K562 (cell line): Measurements from ENCODE around the gene SPEM2.

Source experiments
- BDP1 ChIP-seq: IDR thresholded peaks from 3 replicates; pipeline ENCODE4 v1.6.1; 2011; ENCODE audit not compliant: insufficient read length, insufficient read depth
- HEY1 ChIP-seq: fragments of 250-450 bp; sonication (Bioruptor Pico); IDR thresholded peaks from 2 replicates; pipeline ENCODE4 v1.5.0; 2020; ENCODE audit warnings: mild to moderate bottlenecking, moderate library complexity, borderline replicate concordance
- MAFK ChIP-seq: IDR thresholded peaks from 2 replicates; pipeline ENCODE4 v1.6.1; 2011; ENCODE audit warnings: low read length, improper control_type of control experiment
- POLR2A ChIP-seq: fragments of 450-650 bp; conservative IDR thresholded peaks from 2 replicates; pipeline ENCODE4 v1.6.1; 2016
- TCFL5 ChIP-seq: fragments of 250-450 bp; sonication (Bioruptor Pico); conservative IDR thresholded peaks from 2 replicates; pipeline ENCODE4 v1.6.1; 2021; ENCODE audit warnings: mild to moderate bottlenecking, moderate library complexity, matching md5 sums
- TGIF2 ChIP-seq: sonication (generic); formaldehyde crosslinking; IDR thresholded peaks from 2 replicates; pipeline ENCODE4 v1.8.1; 2022; ENCODE audit warnings: mild to moderate bottlenecking, missing genetic modification reagents, moderate library complexity
- ZNF12 ChIP-seq: sonication (generic); formaldehyde crosslinking; IDR thresholded peaks from 2 replicates; pipeline ENCODE4 v1.4.0; 2020; ENCODE audit warnings: mild to moderate bottlenecking, missing genetic modification reagents

DNA sequence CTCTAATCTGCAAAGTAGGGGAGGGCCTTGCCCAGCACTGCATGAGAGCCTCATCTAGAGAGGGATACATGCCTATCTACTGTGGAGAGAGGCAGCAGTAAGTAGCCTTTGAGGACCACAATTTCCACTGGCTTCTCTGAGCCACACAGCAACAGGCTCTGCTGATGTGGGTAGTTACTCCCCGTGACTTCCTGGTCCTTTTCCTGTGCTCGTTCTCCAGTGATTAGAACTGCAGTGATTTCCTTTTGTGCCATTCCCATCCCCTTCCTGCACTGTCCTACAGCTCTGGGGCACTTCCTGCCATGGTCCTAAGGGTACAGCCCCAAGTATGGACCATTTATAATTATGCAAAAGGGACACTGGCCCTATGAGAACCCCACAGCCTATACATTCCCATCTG is 34.1 kb upstream of the SPEM2 start:
- TF ChIP-seq TCFL5 (no peak), BDP1 (no peak), ZNF12 (CRISPR knock-in tag) (no peak), POLR2A (no peak), TGIF2 (CRISPR knock-in tag) (no peak), MAFK (no peak), HEY1 (CRISPR knock-in tag) (no peak)
